Keratinocyte (primary cell): ENCODE measurements around the gene NXPH2.

Experiments used
- CTCF ChIP-seq, 3 experiments: IDR thresholded peaks in 1 of 3; conservative IDR thresholded peaks in 1 of 3; optimal IDR thresholded peaks in 1 of 3; 2 replicates in 2 of 3; 3 replicates in 1 of 3; pipeline versions ENCODE3 to v1.5.1; 2011; ENCODE audit warnings: low read length in 3 of 3, mild to moderate bottlenecking in 3 of 3, moderate library complexity in 2 of 3, control low read depth in 1 of 3, inconsistent platforms in 1 of 3; ENCODE audit not compliant: insufficient read depth in 2 of 3; ENCODE audit errors: extremely low read depth in 1 of 3
- EZH2 ChIP-seq: IDR thresholded peaks from one replicate; pipeline ENCODE4 v1.6.1; 2012; ENCODE audit warnings: inconsistent platforms, mild to moderate bottlenecking, low read length, moderate library complexity

GRCh38 chr2:138732651-138733050 lies 47.5 kb downstream of the NXPH2 start:
- no peak for TF ChIP-seq CTCF (optimal IDR thresholded peaks at IDR 0.05 in 1 of 3, IDR thresholded peaks at IDR 0.05 in 1 of 3, conservative IDR thresholded peaks at IDR 0.05 in 1 of 3; ENCODE audit: extremely low read depth in 1 of 3, insufficient read depth in 2 of 3, low read length in 3 of 3)
- TF ChIP-seq EZH2, result no peak
